GM19025 (cell line): ENCODE measurements around the gene CLTA.

Source experiments
- ATAC-seq: cut with Tn5 transposase; IDR thresholded peaks from one replicate; pipeline ENCODE4 v1.9.1; 2021; ENCODE audit warnings: mild to moderate bottlenecking, low read depth, moderate library complexity; ENCODE audit not compliant: unreplicated experiment

CLTA gene

GRCh38 chr9:36187414-36187813 is 3.3 kb upstream of the CLTA start:
- ATAC-seq, result no peak

DNA sequence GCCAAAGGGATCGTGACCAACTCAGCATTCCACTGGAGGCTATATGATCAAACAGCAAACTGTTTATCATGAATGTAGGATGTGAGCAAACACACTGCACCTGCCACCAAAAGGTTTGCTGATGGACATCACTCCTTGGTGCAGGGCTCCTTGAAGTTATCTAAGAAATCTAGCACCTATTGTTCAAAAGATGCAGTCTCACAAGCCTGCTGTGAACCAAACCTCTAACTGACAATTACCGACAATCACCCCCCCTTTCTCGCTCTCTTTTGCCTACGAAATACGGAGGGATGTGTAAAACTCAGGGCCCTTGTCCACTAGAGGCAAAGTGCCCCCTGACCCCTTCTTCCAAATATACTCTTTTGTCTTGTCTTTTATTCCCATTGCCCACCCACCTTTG is 2.5 kb upstream of the CLTA start:
- no peak for ATAC-seq

DNA sequence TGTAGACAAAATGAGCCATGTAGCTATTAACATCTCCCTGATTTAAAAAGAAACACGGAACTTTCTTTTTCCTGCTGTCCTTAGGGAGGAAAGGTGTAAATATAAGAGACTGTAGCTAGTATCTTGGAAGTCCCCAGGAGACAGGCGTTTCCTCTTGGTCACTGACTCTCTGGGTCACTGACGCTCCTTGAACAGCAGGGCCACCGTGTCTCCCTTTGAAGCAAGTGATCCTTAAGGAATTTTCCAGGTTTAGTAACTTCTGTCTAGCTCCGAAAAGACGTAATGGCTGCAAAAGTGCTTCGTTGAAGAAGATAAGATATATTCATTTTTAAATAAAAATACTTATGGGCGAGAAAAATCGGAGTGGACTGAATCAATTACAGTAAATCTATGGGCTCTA is 745 bp upstream of the CLTA start:
- ATAC-seq, result no peak

DNA sequence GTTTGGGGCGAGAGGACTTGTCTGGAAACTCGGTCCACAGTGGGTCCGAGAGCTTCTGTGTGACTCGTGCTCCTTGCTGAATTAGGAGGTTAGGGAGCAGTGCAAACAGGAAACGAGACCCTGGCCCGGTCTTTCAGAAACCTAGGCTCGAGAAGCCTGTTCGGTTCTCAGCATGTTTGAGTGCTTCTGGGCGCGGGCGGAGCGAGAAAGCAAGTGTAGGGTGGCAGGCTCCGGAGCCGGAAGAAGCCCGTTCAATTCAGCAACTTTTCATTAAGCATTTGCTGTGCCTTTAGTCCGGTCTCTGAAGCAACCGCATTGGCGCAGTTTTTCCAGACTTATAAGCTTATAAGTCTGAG is 547 bp downstream of the CLTA start:
- ATAC-seq, result no peak

- ATAC-seq, result no peak
Measured at GRCh38 chr9:36191686-36192085, 965 bp downstream of the CLTA start.

DNA sequence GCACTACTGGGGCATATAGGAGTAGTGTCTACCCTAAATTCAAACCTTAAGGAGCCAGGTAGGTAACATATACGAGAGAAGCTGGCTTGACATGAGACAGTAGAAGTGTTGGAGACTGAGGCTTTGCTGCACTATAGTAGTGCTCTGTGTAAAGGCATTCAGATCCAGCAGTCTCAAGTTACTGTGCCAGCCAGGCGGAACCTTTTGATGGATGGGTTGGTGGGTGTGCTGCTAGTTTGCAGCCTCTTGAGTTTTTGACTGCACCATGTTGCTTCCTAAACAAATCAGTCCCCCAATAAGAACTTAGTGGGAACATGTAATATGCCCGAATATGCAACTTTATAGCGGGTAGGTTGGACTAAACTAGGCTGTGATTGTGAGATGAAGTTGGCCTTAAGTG is 1.5 kb downstream of the CLTA start:
- ATAC-seq, result no peak

GRCh38 chr9:36193023-36193422 is 2.3 kb downstream of the CLTA start:
- no peak for ATAC-seq

DNA sequence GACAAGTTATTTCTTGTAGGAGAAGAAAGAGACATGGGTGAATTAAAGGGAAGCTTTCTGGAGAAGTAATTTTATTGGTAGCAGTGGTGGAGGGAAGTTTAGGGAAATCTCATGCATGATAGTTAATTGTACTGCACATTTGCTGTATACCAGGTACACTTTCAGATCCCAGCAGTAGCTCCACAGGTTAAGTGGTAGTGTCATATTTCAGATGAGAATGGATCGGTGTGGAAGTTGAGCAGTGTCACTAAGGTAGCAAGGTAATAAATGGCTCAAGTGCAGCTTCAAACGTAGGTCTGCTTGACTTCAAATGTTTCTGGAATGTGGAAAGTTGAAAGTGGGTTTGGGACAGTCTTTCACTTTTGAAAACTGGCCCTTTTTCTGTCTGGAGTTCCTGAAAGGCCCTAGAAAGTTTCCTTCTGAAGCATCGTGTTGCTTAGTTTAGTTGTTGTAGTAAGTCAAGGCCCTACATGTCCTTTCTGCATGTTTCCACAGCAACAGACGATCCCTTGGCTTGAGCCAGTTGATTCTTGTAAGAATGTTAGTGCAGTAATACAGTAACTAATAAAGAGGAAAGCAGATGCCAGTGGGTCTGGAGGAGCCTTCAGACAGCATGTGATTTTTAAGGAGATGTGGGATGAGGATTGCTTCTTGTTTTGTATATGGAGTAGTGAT is 3.7 kb downstream of the CLTA start:
- no peak for ATAC-seq

DNA sequence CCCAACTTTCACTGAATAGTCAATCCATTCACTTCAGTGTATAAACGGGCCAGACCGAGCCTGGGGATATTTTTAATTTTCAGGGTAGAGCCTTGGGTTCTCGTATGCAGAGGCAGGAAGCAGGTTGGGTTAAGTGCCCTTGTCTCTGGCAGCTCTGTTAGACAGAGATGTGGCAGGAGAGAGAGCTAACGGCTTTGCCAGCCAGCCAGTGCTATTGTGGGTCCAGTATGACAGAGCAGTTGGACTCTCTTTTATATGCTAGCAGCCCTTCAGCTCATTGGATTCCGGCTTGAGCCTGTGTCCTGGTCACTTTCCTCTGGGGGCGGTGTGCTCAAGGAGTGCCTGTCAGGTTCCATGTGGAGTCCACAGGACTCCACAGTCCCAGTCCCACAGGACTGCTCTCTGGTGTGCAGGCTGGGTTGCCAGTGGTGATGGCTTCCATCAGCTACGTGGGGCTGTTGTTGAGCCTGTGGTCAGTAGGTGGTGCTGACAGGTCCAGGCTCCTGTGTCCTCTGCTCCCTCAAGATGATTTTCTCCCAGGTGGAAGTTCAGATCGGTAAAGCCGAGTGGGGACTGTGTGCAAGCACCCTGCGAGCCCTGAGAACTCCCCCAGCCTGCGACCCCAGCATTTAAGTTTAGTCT is 14.3 kb downstream of the CLTA start:
- no peak for ATAC-seq

GRCh38 chr9:36207016-36207415 is 16.3 kb downstream of the CLTA start:
- no peak for ATAC-seq

GRCh38 chr9:36207546-36208012 is 16.9 kb downstream of the CLTA start:
- ATAC-seq, result no peak

- ATAC-seq, result no peak
Measured at GRCh38 chr9:36208521-36209253, 18.0 kb downstream of the CLTA start.

GRCh38 chr9:36210722-36211121 is 20.0 kb downstream of the CLTA start:
- no peak for ATAC-seq

GRCh38 chr9:36211510-36211909 is 20.8 kb downstream of the CLTA start:
- no peak for ATAC-seq

- ATAC-seq, result no peak
Measured at GRCh38 chr9:36213387-36213786, 22.7 kb downstream of the CLTA start.

DNA sequence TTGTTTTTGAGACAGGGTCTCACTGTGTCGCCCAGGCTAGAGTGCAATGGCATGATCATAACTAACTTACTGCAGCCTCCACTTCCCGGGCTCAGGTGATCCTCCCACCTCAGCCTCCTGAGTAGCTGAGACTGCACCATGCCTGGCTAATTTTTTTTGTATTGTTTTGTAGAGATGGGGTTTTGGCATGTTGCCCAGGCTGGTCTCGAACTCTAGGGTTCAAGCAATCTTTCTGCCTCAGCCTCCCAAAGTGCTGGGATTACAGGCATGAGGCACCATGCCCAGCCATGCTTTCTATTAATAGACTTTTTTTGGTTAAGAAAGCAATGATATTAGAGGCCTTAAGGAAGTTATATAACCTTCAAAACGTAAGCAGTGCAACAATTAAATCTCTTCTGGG is 23.3 kb downstream of the CLTA start:
- ATAC-seq, result no peak

GRCh38 chr9:36214571-36214970 is 23.9 kb downstream of the CLTA start:
- ATAC-seq, result no peak

DNA sequence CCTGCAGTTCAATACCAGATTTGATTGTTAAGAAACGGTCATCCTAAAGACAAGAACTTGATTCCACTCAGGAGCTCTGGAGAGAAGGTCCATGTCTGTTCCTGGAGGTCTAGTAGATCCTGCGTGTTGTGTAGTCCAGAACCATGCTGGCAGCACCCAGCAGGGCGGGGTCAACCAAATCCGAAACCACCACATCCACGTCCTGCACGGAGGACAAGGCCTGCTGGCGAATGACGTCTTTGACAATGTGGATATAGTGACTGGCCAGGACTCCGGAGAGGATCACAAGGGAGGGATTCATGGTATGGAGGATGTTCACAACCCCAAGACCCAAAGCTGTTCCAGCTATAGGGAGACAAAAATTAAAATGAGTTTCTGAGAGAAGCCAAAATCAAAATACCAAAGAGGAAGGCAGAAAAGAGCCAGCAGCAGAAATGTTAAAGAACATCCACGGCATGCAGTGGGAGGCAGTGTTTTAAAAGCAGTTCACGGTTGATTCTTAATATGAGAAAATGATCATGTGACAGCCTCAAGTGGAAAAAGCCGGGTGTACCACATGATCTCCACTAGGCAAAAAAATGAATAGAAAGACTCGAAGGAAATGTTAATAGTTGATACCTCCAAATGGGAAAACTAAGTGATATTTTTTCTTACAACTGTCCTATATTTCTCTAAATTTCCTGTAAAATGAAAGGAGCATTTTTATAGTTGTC is 26.7 kb downstream of the CLTA start:
- no peak for ATAC-seq

DNA sequence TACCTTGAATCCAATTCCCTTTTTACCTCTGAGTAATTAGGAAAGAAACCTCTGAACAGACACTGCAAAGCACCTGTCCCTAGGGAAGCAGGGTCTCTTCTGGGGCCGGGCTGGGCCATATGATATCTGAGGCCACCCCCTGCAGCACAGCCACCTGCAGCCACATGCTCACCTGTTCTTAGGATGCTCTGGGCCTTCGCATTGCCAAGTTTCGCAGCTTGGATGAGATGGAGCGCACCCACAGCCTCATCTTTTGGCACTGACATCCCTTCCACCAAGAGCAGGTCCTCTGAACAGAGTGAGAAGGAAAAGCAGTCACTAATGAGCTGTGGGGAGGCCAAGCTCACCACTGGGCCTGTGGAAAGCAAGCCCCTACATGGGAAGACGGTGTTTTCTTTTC is 27.3 kb downstream of the CLTA start:
- no peak for ATAC-seq

- no peak for ATAC-seq
Measured at GRCh38 chr9:36218411-36218901, 27.7 kb downstream of the CLTA start.

- ATAC-seq, result no peak
Measured at GRCh38 chr9:36221667-36222066, 30.9 kb downstream of the CLTA start.
